GM21367 (cell line): ENCODE measurements around the gene APOBEC3H.

Experiments
- ATAC-seq: cut with Tn5 transposase; IDR thresholded peaks from one replicate; pipeline ENCODE4 v1.9.1; 2021; ENCODE audit not compliant: unreplicated experiment

Gene APOBEC3H

GRCh38 chr22:39109361-39109760 is 12.3 kb downstream of the APOBEC3H start:
- ATAC-seq, result no peak

GRCh38 chr22:39110631-39111561 is 13.9 kb downstream of the APOBEC3H start:
- ATAC-seq, result no peak

GRCh38 chr22:39114112-39114511 is 17.1 kb downstream of the APOBEC3H start:
- ATAC-seq, result no peak

GRCh38 chr22:39115570-39115969 is 18.5 kb downstream of the APOBEC3H start:
- ATAC-seq, result no peak

- no peak for ATAC-seq
These were observed 19.1 kb downstream of the APOBEC3H start for GRCh38 chr22:39115977-39116621.

GRCh38 chr22:39117585-39118191 is 20.6 kb downstream of the APOBEC3H start:
- ATAC-seq, result no peak

GRCh38 chr22:39120983-39121382 is 23.9 kb downstream of the APOBEC3H start:
- no peak for ATAC-seq

- ATAC-seq, result no peak
These were observed 25.9 kb downstream of the APOBEC3H start for GRCh38 chr22:39122772-39123470.

GRCh38 chr22:39123751-39124581 is 26.9 kb downstream of the APOBEC3H start:
- no peak for ATAC-seq

GRCh38 chr22:39125622-39126021 is 28.6 kb downstream of the APOBEC3H start:
- ATAC-seq, result no peak

GRCh38 chr22:39128508-39128907 is 31.5 kb downstream of the APOBEC3H start:
- no peak for ATAC-seq

- ATAC-seq, result no peak
These were observed 32.0 kb downstream of the APOBEC3H start for GRCh38 chr22:39129081-39129480.

- ATAC-seq, result no peak
These were observed 32.7 kb downstream of the APOBEC3H start for GRCh38 chr22:39129746-39130145.

- ATAC-seq, result no peak
These were observed 33.2 kb downstream of the APOBEC3H start for GRCh38 chr22:39130152-39130704.

- ATAC-seq, result no peak
These were observed 34.1 kb downstream of the APOBEC3H start for GRCh38 chr22:39130892-39131855.

- no peak for ATAC-seq
These were observed 35.2 kb downstream of the APOBEC3H start for GRCh38 chr22:39132281-39132680.

GRCh38 chr22:39132871-39133524 is 36.0 kb downstream of the APOBEC3H start:
- no peak for ATAC-seq

- no peak for ATAC-seq
These were observed 36.8 kb downstream of the APOBEC3H start for GRCh38 chr22:39133871-39134270.
